Activated CD8-positive, alpha-beta memory T cell treated with anti-CD3 and anti-CD28 coated beads, Interleukin-2, amount 50 U/mL, for 4 hours (primary cell): Measurements from ENCODE around the gene RASSF4.

Source experiments
- DNase-seq: peaks from one replicate; pipeline ENCODE4 v3.0.0-alpha.2; 2020

RASSF4 gene

GRCh38 chr10:44928462-44928861, 31.1 kb upstream of the RASSF4 start:
- no peak for DNase-seq

- no peak for DNase-seq
Observed at GRCh38 chr10:44929356-44930255, 30.0 kb upstream of the RASSF4 start.

GRCh38 chr10:44930904-44931620, 28.5 kb upstream of the RASSF4 start:
- no peak for DNase-seq

- no peak for DNase-seq
Observed at GRCh38 chr10:44931621-44932516, 27.7 kb upstream of the RASSF4 start.

DNA sequence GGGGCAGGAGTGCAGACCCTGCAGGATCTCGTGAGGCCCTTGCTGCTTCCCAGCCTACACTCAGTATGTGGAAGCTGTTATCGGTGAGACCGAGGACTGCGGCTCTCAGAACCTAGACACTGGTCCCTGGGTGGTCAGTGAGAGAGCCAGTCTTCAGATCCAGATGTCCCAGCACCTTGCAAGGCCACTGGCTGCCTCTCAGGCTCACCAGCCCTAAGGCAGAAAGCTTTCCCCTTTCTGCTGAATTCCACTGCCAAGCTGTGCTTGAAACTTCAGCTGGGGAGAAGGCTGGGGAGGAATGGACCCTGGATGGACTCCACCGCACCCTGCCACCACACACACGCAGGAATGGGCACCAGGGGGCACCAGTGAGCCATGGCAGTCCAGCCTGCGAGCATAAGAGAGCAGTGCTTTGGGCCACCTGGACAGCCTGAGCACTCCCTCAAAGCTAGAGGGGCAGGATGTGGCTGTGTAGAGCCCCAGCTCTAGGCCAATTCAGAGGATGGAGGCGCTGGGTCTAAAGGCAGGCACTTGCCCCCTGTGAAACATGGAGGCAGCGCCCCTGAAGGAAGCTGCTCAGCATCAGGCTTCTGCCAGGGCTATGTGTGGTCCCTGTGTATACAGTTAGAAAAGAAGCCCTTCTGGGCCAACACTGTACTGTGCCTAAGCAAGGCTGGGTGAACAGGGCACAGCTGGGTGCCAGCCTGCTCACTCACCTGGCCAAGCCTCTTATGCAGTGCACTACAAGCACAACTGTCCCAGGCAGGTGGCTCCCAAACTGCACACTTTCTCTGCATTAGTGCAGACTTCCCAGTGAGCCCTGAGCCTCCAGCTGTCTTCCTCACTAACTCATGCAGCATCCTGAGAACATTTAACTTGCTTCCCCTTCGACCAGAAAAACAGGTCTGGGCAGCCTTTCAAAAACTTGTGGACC, 26.8 kb upstream of the RASSF4 start:
- peak; percentile 84 for DNase-seq

GRCh38 chr10:44933451-44934321, 25.9 kb upstream of the RASSF4 start:
- DNase-seq = no peak

DNA sequence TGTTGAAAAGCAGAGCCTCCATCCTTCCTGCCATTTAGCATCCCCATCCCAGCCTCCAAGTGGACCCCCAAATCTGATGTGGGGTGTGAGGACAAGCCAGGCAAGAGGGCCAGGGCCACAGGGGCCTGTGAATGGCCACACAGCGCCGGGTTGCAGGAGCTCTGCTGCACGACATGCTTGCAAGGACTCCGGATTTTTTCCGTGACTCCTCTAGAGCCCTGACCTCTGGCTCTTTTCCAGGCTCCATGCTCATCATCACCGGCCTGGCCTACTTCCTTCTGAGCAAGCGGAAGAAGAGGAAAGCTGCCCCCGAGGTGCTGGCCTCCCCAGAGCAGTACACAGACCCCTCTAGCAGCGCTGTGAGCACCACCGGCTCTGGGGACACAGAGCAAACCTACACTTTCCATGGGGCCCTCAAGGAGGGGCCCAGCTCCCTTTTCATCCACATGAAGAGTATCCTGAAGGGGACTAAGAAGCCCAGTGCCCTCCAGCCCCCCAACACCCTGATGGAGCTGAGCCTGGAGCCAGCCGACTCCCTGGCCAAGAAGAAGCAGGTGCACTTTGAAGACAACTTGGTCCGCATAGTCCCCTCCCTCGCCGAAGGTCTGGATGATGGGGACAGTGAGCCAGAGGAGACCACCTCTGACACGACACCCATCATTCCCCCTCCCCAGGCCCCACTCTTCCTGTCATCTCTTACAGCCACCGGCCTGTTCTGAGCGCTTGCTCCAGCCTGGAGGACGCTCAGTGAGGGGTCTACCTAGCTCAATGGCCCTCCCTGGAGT, 25.0 kb upstream of the RASSF4 start:
- no peak for DNase-seq

DNA sequence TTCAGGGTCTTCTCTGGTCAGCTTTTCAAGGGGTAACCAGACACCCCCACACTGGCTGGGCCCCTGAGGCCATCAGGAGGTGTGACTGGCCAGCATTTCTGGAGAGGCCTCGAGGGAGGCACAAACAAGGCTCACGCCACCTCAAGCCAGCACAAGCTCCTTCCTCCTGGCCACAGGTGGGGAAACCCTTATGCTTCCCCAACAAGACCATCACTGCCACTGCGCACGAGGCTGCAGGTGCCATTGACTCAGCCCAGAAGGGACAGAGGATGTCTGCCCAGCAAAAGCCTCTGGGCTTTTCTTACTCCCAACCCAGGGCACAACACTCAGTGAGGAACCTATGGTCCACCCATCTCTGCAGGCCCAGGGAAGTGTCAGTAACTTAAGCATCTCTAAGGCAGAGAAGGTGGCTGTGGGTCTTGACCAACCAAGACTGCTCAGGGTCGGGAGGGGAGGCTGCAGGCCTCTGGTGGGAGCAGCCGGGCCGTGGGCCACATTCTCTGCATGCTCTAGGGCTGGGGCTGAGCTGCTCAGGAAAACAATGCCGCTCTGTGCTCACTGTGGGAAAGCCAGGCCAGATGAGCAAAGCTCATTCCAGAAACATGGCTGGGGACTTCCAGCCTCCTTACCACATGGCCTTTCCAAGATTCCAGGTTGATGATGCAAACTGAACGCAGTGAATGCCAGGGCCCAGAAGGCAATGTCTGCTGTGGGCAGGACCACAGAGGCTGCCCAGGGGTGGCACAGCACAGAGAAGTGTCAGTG, 24.2 kb upstream of the RASSF4 start:
- no peak for DNase-seq

- no peak for DNase-seq
Observed at GRCh38 chr10:44935966-44936295, 23.7 kb upstream of the RASSF4 start.

DNA sequence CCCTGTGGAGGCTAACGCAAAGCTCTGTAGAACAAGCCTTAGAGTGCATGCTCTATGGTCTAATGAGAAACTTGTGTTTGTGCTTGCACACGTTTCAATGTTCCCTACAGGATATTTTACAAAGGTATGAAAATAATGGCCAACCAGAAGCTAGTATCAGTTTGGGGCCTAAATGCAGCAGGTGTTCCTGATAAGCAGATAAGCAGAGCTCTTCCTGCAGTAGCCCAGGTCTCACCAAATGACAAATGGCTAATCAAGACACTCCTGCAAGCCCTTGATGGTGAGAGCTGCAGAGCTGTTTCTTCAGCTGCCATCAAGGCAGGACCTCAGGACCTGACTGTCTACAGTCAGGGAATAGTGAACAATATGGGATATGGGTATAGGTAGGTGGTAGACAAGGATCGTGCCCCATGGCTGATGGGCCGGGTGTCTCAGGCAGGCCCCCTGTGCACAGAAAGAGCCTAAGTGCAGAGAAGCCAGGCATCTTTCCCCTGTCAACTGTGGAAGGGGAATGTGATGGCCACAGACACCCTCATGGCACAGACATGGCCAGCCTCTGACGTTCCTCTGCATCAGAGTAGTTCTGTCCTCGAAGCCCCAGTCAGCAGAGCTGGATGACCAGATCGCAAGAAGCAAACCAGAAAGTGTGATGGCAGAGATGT, 23.2 kb upstream of the RASSF4 start:
- no peak for DNase-seq

DNA sequence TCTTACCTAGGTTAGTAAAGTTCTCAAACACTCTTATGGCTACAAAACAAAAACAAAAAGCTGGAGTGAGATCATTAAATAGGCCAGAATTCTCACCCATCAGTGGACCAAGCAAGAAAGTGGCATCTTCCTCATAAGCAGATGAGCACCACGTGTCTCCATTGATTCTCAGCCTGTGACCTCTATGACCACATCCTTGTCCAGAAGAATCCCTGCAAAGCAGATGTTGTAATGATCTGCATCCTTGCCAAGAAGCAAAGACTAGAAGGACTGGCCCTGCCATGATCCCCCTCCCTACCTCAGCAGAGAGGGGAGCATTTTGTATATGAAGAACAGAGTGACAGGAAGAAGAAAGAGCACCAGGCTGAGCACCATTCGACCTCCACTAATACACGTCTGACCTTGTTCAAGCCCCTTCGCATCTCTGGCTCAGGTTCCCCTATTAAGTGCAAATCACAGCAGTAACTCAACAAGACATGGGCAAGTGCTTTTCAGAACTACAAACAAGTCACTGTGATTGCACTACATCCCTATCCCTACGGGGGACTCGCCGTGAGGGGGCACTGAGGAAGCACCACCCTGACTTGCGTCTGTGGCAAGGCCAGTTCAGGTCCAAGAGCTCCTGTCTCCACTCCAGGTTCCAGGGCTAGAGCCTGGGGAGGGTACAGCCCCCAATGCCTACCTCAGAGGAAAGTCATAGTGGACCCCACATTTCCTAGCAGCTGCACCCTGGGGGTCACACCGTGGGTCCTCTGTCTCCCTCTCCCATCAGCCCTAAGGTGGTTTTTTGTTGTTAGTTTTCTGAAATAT, 22.2 kb upstream of the RASSF4 start:
- no peak for DNase-seq

DNA sequence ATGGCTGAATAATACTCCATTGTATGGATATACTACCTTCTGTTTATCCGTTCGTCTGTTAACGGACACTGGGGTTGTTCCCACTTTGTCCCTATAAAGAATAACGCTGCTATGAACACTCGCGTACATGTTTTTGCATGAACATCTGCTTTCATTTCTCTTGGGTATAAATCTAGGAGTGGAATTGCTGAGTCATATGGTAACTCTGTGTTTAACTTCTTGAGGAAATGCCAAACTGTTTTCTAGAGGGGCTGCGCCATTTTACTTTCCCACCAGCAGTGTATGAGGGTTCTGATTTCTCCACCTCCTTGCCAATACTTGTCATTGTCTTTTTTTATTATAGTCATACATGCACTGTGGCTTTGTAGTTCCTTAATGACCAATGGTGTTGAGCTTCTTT, 20.6 kb upstream of the RASSF4 start:
- no peak for DNase-seq

DNA sequence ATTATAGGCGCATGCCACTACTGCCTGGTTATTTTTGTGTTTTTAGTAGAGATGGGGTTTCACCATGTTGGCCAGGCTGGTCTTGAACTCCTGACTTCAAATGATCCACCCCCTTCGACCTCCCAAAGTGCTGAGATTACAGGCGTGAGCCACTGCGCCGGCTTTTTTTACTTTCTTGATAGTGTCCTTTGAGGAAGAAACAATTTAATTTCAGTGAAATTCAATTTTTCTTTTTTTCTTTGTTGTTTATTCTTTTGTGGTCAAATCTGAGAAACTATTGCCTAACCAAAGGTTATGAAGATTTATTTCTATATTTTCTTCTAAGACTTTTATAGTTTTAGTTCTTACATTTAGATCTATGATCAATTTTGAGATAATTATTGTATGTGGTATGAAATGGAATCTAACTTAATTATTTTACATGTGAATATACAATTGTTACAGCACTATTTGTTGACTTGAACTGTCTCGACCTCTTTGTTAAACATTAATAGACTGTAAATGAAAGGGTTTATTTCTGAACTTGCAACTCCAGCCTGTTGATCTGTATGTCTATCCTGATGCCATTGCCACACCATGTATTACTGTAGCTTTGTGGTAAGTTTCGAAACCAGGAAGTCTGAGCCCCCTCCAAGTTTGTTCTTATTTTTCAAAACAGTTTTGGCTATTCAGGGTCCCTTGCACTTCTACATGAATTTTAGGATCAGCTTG, 19.8 kb upstream of the RASSF4 start:
- no peak for DNase-seq

- DNase-seq = no peak
Observed at GRCh38 chr10:44944354-44944753, 15.2 kb upstream of the RASSF4 start.

GRCh38 chr10:44946205-44946604, 13.4 kb upstream of the RASSF4 start:
- no peak for DNase-seq

GRCh38 chr10:44947371-44948152, 12.0 kb upstream of the RASSF4 start:
- DNase-seq = no peak

- DNase-seq = no peak
Observed at GRCh38 chr10:44948642-44949041, 11.0 kb upstream of the RASSF4 start.
